ENCODE results near the gene PPP1R9A. TPM values are rescaled to one million over a fixed set of nuclear protein-coding genes. Genes with fewer than 3 reads are reported as not detected.

The PPP1R9A gene
- total RNA-seq, 1 donor from 2014 or later = 14.1 TPM

GRCh38 chr7:95056107-95056739, 148.8 kb downstream of the PPP1R9A start:
- DNase-seq (ENCODE audit: low read depth) = no peak
- TF ChIP-seq CTCF (conservative IDR thresholded peaks at IDR 0.05; ENCODE audit: low read depth, low read length) = no peak
- H3K4me3 ChIP-seq (ENCODE audit: low read depth, low read length) = no peak overlapping the region

- no peak for TF ChIP-seq CTCF (conservative IDR thresholded peaks at IDR 0.05; ENCODE audit: low read depth, low read length)
- no peak overlapping the region for H3K4me3 ChIP-seq (ENCODE audit: low read depth, low read length)
- no peak for DNase-seq (ENCODE audit: low read depth)
These were observed 149.5 kb downstream of the PPP1R9A start for GRCh38 chr7:95056901-95057300.

GRCh38 chr7:95059842-95060313, 152.5 kb downstream of the PPP1R9A start:
- no peak for TF ChIP-seq CTCF (conservative IDR thresholded peaks at IDR 0.05; ENCODE audit: low read depth, low read length)
- no peak overlapping the region for H3K4me3 ChIP-seq (ENCODE audit: low read depth, low read length)
- DNase-seq (ENCODE audit: low read depth) = no peak

- DNase-seq (ENCODE audit: low read depth) = no peak
- TF ChIP-seq CTCF (conservative IDR thresholded peaks at IDR 0.05; ENCODE audit: low read depth, low read length) = no peak
- no peak overlapping the region for H3K4me3 ChIP-seq (ENCODE audit: low read depth, low read length)
These were observed 155.5 kb downstream of the PPP1R9A start for GRCh38 chr7:95062901-95063300.

- no peak for TF ChIP-seq CTCF (conservative IDR thresholded peaks at IDR 0.05; ENCODE audit: low read depth, low read length)
- DNase-seq (ENCODE audit: low read depth) = peak; percentile 86
- no peak overlapping the region for H3K4me3 ChIP-seq (ENCODE audit: low read depth, low read length)
These were observed 159.5 kb downstream of the PPP1R9A start for GRCh38 chr7:95066737-95067530.

GRCh38 chr7:95088536-95089215, 181.3 kb downstream of the PPP1R9A start:
- H3K4me3 ChIP-seq (ENCODE audit: low read depth, low read length) = no peak overlapping the region
- DNase-seq (ENCODE audit: low read depth) = no peak
- no peak for TF ChIP-seq CTCF (conservative IDR thresholded peaks at IDR 0.05; ENCODE audit: low read depth, low read length)
